COLO829 (cell line): Measurements from ENCODE around the gene HS2ST1.
A peak's percentile ranks its signal among the peaks of the same experiment; 100 is the strongest.
"Not testable (repeated sequence)": the region's sequence is repeated elsewhere in the genome, so short reads cannot be mapped to it uniquely, and the experiment has no call there.

Experiments
- DNase-seq: peaks from one replicate; pipeline ENCODE4 v3.0.0; 2012; ENCODE audit warnings: low spot score

The HS2ST1 gene

GRCh38 chr1:87066708-87067107 lies 152.3 kb downstream of the HS2ST1 start:
- not testable (repeated sequence) for DNase-seq

DNA sequence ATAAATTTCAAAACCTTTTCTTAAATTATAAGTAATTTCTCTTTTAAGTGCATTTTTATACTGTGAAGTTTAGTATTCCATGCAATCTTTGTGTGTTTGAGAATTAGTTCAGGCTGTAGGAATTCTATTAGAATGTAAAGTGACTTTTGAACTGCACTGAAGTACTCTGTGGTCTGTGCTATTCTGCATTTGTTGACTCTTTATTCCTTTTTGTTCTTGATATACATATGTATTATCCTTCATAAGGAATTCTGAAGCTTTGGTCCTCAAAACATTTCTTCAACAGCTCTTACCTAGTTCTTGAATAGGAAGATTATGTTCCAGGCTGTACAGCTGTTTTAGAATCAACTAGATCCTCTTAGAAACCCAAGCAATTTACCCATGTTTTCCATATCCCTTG lies 158.0 kb downstream of the HS2ST1 start:
- no peak for DNase-seq

- DNase-seq, result no peak
These were observed 158.5 kb downstream of the HS2ST1 start for GRCh38 chr1:87072904-87073303.

DNA sequence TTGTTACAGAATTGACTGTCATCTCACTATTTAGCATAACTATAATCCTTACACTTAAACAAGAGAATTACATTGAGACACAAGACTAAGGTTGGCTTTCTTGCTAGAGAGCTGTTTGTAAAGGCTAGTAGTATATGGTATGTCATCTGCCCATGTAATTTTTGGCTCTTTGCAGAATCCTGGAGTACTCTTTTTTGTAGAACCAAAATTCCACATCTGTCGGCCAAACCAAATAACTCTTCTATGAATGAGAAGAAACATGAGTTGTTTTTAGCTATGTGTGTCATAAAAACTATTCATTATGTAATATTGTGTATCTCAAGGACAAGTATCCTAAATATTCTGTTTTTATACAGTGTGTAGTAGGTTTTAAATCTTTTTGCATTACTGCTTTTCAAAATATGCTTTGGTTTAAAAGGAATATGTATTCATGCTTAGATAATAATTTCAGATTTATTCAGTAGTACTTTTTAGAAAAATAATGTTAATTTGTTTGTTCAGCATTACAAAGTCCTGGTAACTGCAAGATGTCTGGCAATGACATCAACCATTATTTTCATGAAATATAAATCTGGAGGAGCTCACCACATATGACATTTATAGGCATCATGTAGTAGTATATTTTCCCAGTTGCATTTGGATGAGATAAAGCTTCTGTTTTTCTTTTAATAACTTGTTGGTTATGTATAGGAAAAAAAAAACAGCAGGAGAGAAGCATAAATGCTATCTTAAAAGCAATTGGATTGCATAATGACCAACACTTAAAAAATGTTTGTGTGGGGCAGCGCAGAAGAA lies 159.8 kb downstream of the HS2ST1 start:
- no peak for DNase-seq

GRCh38 chr1:87077959-87078639 lies 163.7 kb downstream of the HS2ST1 start:
- peak; percentile 25 for DNase-seq

DNA sequence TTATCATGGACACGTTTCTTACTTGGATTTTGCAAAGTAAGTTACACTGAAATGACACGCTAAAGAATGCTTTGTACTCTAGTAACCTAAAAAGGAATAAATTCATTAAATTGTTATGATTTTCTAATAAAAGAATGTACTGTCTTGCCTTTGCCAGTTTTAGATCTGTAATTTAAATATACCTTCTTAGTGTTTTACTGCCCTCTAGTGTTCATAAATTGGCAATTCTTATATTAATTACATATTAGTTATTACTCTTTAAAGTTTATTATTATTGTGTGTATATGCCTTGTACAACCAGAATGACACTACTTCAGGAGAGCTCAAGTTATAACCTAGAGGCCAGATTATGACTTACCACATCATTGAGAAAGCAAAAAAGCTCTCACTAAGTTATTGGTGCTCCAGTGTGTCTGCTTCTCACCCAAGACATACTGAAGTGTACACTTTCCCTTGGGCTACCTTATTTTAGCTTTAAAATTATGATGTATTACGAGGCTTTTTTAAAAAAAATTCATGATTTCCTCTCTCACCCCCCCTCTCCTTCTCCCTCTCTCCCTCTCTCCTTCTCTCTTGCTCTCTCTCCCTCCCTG lies 169.9 kb downstream of the HS2ST1 start:
- peak; percentile 12 for DNase-seq

GRCh38 chr1:87086120-87086519 lies 171.7 kb downstream of the HS2ST1 start:
- DNase-seq, result no peak

- DNase-seq, result no peak
These were observed 174.8 kb downstream of the HS2ST1 start for GRCh38 chr1:87089070-87089736.

GRCh38 chr1:87089823-87090222 lies 175.4 kb downstream of the HS2ST1 start:
- no peak for DNase-seq

DNA sequence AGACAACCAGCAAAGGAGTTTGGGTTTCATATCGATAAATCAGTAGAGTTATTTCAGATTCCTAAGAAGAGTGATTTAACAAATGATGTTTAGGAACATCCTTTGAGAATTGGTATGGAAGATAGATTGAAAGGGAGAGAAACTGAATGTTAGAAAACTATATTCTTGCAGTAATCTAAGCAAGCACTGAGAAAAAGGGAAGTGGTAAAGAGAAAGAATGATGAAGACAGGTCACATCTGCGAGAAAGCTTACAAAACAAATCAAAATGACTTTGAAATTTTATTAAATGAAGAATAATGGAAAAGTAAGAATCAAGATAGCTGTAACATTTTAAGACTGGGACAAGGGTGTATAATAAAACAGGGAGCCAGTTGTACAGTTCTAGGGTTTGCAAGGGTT lies 177.0 kb downstream of the HS2ST1 start:
- no peak for DNase-seq

DNA sequence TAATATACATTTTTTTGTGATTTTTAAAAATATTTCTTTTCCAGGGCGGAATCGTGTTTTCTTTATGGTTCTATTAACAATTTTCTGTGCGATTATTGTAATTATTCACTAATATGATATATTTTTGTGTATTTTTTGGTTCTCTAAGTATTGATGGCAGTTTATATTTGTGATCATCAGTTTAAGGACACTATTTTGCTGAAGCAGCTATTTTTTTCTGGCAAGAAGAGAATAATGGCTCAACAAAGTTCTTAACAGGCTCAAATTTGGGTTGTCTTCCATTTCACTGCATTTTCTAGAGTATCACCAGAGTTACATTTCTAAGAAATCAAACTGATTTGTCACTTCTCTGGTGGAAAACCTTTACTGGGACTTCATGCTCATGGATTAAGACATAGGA lies 178.4 kb downstream of the HS2ST1 start:
- no peak for DNase-seq

GRCh38 chr1:87093286-87093685 lies 178.9 kb downstream of the HS2ST1 start:
- peak; percentile 61 for DNase-seq

DNA sequence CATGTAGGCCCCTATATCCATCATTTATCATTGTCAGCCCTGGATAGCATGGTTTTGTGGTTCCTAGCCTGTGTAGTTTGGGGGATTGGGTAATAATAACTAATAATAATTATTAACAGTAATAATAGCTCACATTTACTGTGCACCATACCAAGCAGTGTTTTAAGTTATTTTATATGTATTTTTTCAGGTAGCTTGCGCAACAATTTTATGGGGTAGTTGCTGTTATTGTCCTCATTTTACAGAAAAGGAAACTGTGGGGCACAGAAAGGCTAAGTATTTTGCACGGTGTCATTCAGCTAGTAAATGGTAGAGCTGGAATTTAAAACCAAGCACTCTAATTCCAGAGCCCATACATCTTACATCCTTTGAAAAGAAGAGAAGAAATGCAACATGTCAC lies 179.8 kb downstream of the HS2ST1 start:
- DNase-seq, result no peak

- DNase-seq, result no peak
These were observed 185.8 kb downstream of the HS2ST1 start for GRCh38 chr1:87100271-87100670.

GRCh38 chr1:87103074-87103473 lies 188.6 kb downstream of the HS2ST1 start:
- no peak for DNase-seq

DNA sequence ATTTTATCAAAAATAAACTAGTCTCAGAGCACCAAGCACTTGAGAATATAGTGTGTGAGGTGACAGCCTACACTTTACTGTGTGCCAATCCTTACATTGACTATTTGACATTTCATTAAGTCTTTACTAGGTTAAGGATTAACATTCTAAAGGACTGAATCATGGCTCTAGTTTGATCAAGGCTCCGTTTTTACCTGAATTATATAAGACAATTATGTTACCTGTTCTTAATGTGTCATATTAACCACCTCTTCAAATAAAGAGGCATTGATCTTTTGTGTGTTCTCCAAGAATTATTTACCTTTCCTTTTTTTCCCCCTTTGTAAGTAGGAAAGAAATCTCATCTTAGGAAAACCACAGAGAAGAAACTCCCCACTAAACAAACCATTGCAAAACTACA lies 189.7 kb downstream of the HS2ST1 start:
- no peak for DNase-seq

DNA sequence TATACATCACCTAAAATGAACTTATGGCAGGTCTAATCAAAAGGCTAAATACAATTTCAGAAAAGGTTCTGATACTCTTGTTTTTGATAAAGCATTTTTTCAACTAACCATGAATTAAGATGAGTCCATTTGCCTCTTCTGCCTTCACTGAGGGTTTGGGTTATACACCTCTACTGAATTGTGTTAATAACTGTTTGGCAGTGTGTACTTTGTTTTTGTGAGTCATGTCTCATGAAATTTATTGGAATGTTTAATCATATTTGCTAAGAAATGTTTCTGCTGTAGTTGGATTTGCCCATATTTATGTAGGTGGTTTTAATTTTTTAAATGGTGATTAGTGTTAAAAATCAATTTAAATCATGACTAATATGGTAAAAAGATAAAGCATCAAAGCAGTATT lies 190.5 kb downstream of the HS2ST1 start:
- DNase-seq, result no peak

- no peak for DNase-seq
These were observed 191.7 kb downstream of the HS2ST1 start for GRCh38 chr1:87106144-87106543.

- no peak for DNase-seq
These were observed 192.4 kb downstream of the HS2ST1 start for GRCh38 chr1:87106867-87107266.

GRCh38 chr1:87108228-87108627 lies 193.8 kb downstream of the HS2ST1 start:
- DNase-seq, result no peak

- no peak for DNase-seq
These were observed 194.5 kb downstream of the HS2ST1 start for GRCh38 chr1:87108814-87109411.

DNA sequence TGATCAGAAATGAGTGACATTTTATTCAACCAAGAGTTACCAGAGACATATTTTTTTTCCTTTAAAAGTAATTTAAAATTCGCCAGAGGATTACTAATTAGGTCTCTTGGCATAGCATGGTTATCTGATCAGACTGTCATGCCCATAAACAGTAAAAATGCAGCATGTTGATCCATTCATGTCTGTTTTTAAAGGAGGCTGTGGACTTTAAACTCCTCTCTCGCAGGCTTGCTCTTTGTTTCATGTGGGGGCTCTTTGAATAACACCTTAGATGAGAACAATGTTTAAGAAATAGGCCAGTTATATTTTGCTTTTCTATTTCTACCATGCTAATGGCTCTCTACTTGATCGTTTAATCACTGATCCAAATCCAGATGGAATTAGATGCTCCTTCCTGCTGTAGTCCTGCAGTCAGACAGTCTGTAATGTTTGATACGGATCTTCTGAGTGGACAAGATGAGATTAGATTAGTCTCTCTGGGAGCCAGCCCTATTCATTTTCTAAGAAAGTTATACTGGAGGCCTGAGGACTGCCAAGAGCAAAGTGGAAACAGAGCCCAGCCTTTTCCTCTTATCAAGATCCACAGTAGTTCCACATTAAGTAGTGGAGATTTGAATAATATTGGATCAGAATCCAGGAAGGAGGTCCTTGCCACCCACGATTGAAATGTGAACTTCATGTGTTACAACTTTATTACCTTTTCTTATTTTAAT lies 197.4 kb downstream of the HS2ST1 start:
- DNase-seq, result no peak
